ENCODE measurements around the gene MNS1. TPM values are rescaled to one million over a fixed set of nuclear protein-coding genes. Genes with fewer than 3 reads are reported as not detected.

MNS1 gene
- total RNA-seq, 1 experiment from 2014 or later = 1.9 TPM

GRCh38 chr15:56467616-56468015 lies 2.7 kb upstream of the MNS1 start:
- ChIA-PET POLR2A (no interaction called here), CTCF (no interaction called here), RAD21 (ENCODE audit: low non-redundant PET in 1 of 2, low total read pairs in 2 of 2, uncharacterized antibody in 2 of 2, unreplicated experiment in 2 of 2) (no interaction called here)
- Histone ChIP-seq H3K9me2 (ENCODE audit: insufficient read depth) (no peaks in the 10 kb centered on the region), H3K4me2 (ENCODE audit: low read length) (no peak overlapping the region), H2AFZ (ENCODE audit: low read depth, low read length, poor library complexity, severe bottlenecking) (no peak overlapping the region), H3K9ac (ENCODE audit: low read length) (no peak overlapping the region), H4K20me1 (ENCODE audit: insufficient read depth) (no peaks in the 10 kb centered on the region), H3K27me3 (ENCODE audit: insufficient read depth, low read length) (no peaks in the 10 kb centered on the region), H3K79me2 (ENCODE audit: insufficient read depth, low read length) (no peaks in the 10 kb centered on the region), H3K4me3 (replicated peaks in 1 of 2; ENCODE audit: low read depth in 1 of 2, low read length in 2 of 2) (no peak overlapping the region), H3K9me3 (ENCODE audit: control insufficient read depth in 1 of 2, insufficient read depth in 1 of 2, low read depth in 1 of 2, low read length in 2 of 2) (no peaks in the 10 kb centered on the region), H3K4me1 (ENCODE audit: control insufficient read depth in 1 of 2, insufficient read depth in 2 of 2, low read length in 2 of 2) (peaks cover 0 to 12% of the 10 kb centered on the region in 2 experiments; a peak in 1 of 4 replicates), H3K36me3 (ENCODE audit: control insufficient read depth in 1 of 2, insufficient read depth in 2 of 2, low read length in 2 of 2) (no peaks in the 10 kb centered on the region), H3K27ac (ENCODE audit: low read depth, low read length) (no peak overlapping the region)
- intact Hi-C loops (cut with micrococcal nuclease) = no loop called here
- TF ChIP-seq EZH2 (IDR thresholded peaks at IDR 0.05) (no peak), ELF1 (IDR thresholded peaks at IDR 0.05; ENCODE audit: borderline replicate concordance, low read depth) (no peak), CBX3 (IDR thresholded peaks at IDR 0.05; ENCODE audit: low read depth) (no peak)
- DNase-seq (ENCODE audit: low read depth, low spot score) (no peak), ATAC-seq (no peak)
- no TSS peak for BruUV-seq (replicated peaks)

GRCh38 chr15:56460947-56461346 lies 4.0 kb downstream of the MNS1 start:
- H3K9ac ChIP-seq (ENCODE audit: low read length) = no peak overlapping the region
- no peaks in the 10 kb centered on the region for H3K27me3 ChIP-seq (ENCODE audit: insufficient read depth, low read length)
- H3K27ac ChIP-seq (ENCODE audit: low read depth, low read length) = no peak overlapping the region
- BruUV-seq (replicated peaks) = no TSS peak
- peaks cover 0 to 12% of the 10 kb centered on the region in 2 experiments; a peak in 1 of 4 replicates for H3K4me1 ChIP-seq (ENCODE audit: control insufficient read depth in 1 of 2, insufficient read depth in 2 of 2, low read length in 2 of 2)
- no peak for ATAC-seq
- intact Hi-C loops (cut with micrococcal nuclease) = no loop called here
- no peaks in the 10 kb centered on the region for H3K9me3 ChIP-seq (ENCODE audit: control insufficient read depth in 1 of 2, insufficient read depth in 1 of 2, low read depth in 1 of 2, low read length in 2 of 2)
- H4K20me1 ChIP-seq (ENCODE audit: insufficient read depth) = no peaks in the 10 kb centered on the region
- no peak overlapping the region for H3K4me2 ChIP-seq (ENCODE audit: low read length)
- no peaks in the 10 kb centered on the region for H3K79me2 ChIP-seq (ENCODE audit: insufficient read depth, low read length)
- no peak overlapping the region for H2AFZ ChIP-seq (ENCODE audit: low read depth, low read length, poor library complexity, severe bottlenecking)
- H3K9me2 ChIP-seq (ENCODE audit: insufficient read depth) = no peaks in the 10 kb centered on the region
- ChIA-PET CTCF (no interaction called here), RAD21 (ENCODE audit: low non-redundant PET in 1 of 2, low total read pairs in 2 of 2, uncharacterized antibody in 2 of 2, unreplicated experiment in 2 of 2) (no interaction called here), POLR2A (no interaction called here)
- no peaks in the 10 kb centered on the region for H3K36me3 ChIP-seq (ENCODE audit: control insufficient read depth in 1 of 2, insufficient read depth in 2 of 2, low read length in 2 of 2)
- no peak for DNase-seq (ENCODE audit: low read depth, low spot score)
- no peak overlapping the region for H3K4me3 ChIP-seq (replicated peaks in 1 of 2; ENCODE audit: low read depth in 1 of 2, low read length in 2 of 2)
- TF ChIP-seq FOSL1 (IDR thresholded peaks at IDR 0.05; ENCODE audit: low read depth) = no peak
- TF ChIP-seq CBX3 (IDR thresholded peaks at IDR 0.05; ENCODE audit: low read depth) = no peak
- no peak for TF ChIP-seq ELF1 (IDR thresholded peaks at IDR 0.05; ENCODE audit: borderline replicate concordance, low read depth)
- TF ChIP-seq MAX (IDR thresholded peaks at IDR 0.05) = no peak
- TF ChIP-seq SIN3A (IDR thresholded peaks at IDR 0.05; ENCODE audit: low read depth) = no peak
- no peak for TF ChIP-seq ATF3 (IDR thresholded peaks at IDR 0.05)
- no peak for TF ChIP-seq EZH2phosphoT487 (IDR thresholded peaks at IDR 0.05; ENCODE audit: borderline replicate concordance)
- no peak for TF ChIP-seq CTCF (IDR thresholded peaks at IDR 0.05 in 2 of 3, conservative IDR thresholded peaks at IDR 0.05 in 1 of 3; ENCODE audit: borderline replicate concordance in 1 of 3, insufficient read depth in 1 of 3, low read depth in 2 of 3, low read length in 2 of 3)
- no peak for TF ChIP-seq JUND (IDR thresholded peaks at IDR 0.05)
- no peak for TF ChIP-seq ZNF274 (IDR thresholded peaks at IDR 0.05; ENCODE audit: low read depth, low read length)
- TF ChIP-seq SRF (IDR thresholded peaks at IDR 0.05; ENCODE audit: low read depth) = no peak
- no peak for TF ChIP-seq CEBPB (IDR thresholded peaks at IDR 0.05; ENCODE audit: low read depth)
- TF ChIP-seq ZBTB33 (IDR thresholded peaks at IDR 0.05; ENCODE audit: extremely low read depth, insufficient replicate concordance, low read length) = no peak
- TF ChIP-seq RAD21 (IDR thresholded peaks at IDR 0.05; ENCODE audit: low read depth) = no peak

All from HCT116 (cell line).